ENCODE results near the gene NAA10.
"Not testable (repeated sequence)": the region's sequence is repeated elsewhere in the genome, so short reads cannot be mapped to it uniquely, and the experiment has no call there.

DNA sequence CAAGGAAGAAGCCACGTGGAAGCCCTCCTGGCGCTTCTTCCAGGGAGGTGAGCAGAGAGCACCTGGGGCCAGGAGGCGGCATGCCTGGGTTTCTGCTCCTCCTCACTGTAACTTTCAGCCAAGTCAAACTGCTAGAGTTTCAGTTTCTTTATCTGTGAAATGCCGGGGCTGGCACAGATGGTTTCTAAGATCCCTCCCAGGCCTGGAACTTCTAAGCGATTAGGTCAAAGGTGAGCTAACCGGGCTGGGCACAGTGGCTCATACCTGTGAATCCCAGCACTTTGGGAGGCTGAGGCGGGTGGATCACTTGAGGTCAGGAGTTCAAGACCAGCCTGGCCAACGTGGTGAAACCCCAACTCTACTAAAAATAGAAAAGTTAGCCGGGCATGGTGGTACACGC is 45.6 kb upstream of the NAA10 start:
- TF ChIP-seq, protein P1, sequence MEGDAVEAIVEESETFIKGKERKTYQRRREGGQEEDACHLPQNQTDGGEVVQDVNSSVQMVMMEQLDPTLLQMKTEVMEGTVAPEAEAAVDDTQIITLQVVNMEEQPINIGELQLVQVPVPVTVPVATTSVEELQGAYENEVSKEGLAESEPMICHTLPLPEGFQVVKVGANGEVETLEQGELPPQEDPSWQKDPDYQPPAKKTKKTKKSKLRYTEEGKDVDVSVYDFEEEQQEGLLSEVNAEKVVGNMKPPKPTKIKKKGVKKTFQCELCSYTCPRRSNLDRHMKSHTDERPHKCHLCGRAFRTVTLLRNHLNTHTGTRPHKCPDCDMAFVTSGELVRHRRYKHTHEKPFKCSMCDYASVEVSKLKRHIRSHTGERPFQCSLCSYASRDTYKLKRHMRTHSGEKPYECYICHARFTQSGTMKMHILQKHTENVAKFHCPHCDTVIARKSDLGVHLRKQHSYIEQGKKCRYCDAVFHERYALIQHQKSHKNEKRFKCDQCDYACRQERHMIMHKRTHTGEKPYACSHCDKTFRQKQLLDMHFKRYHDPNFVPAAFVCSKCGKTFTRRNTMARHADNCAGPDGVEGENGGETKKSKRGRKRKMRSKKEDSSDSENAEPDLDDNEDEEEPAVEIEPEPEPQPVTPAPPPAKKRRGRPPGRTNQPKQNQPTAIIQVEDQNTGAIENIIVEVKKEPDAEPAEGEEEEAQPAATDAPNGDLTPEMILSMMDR (IDR thresholded peaks at IDR 0.05), result not testable (repeated sequence)
- not testable (repeated sequence) for TF ChIP-seq POLR2AphosphoS5, POLR2A (IDR thresholded peaks at IDR 0.05)

Data from breast epithelium (tissue), 3 donors.